HCT116 (cell line): ENCODE data around the gene HAPLN2. TPM values are rescaled to one million over a fixed set of nuclear protein-coding genes. Genes with fewer than 3 reads are reported as not detected.

ENCODE experiments used
- ATAC-seq: fragments of 200-7000 bp; cut with Tn5 transposase; 2 replicates; pipeline ENCODE4 v1.9.1; 2020; ENCODE audit warnings: mild to moderate bottlenecking, moderate library complexity
- BruUV-seq: library from RNA; stranded (reverse); fragments of 400-500 nt; replicated peaks from 2 replicates; lab custom pipeline; 2021; lab: Mats Ljungman, UMichigan
- CTCF ChIA-PET: fragments of 300-600 bp; sonication (Branson Sonifier 250); formaldehyde crosslinking; loops from one replicate; lab custom pipeline; 2021; ENCODE audit warnings: antibody characterized with exemption; lab: Charles Lee
- POLR2A ChIA-PET: fragments of 300-600, 350-600 bp; sonication (Branson Sonifier 250); formaldehyde crosslinking; loops from one replicate; lab custom pipeline; 2021; ENCODE audit warnings: antibody characterized with exemption; lab: Charles Lee
- RAD21 ChIA-PET, 2 experiments: fragments of 300-600 bp; sonication (Branson Sonifier 250); formaldehyde crosslinking; loops; one replicate each; lab custom pipeline; 2023; ENCODE audit warnings: low total read pairs in 2 of 2; ENCODE audit not compliant: uncharacterized antibody in 2 of 2, unreplicated experiment in 2 of 2, low non-redundant PET in 1 of 2; lab: Charles Lee
- DNase-seq: peaks from one replicate; pipeline ENCODE4 v3.0.0-alpha.2; 2010; ENCODE audit warnings: low read depth, low spot score
- H2AFZ ChIP-seq: fragments of 200-600 bp; shearing (Covaris generic), sonication (generic); 2 replicates; pipeline ENCODE4 v1.6.1; 2017; ENCODE audit warnings: low read depth, mixed run types, mixed read lengths, antibody characterized with exemption, low read length; ENCODE audit not compliant: poor library complexity, severe bottlenecking
- H3K27ac ChIP-seq: 2 replicates; pipeline ENCODE4 v1.5.1; 2012; ENCODE audit warnings: low read depth, low read length
- H3K27me3 ChIP-seq: fragments of 200-600 bp; sonication (generic); 2 replicates; pipeline ENCODE4 v1.6.1; 2016; ENCODE audit warnings: mixed run types, low read length, mixed read lengths; ENCODE audit not compliant: insufficient read depth
- H3K36me3 ChIP-seq, 2 experiments: fragments of 200-500 bp in 1 of 2; fragments of 200-600 bp in 1 of 2; sonication (Bioruptor generic) in 1 of 2; sonication (generic) in 1 of 2; 2 replicates each; pipeline versions ENCODE4 v1.5.1 to v1.6.1; 2014 to 2016; ENCODE audit warnings: low read length in 2 of 2, inconsistent platforms in 1 of 2, mixed read lengths in 1 of 2, mixed run types in 1 of 2; ENCODE audit not compliant: insufficient read depth in 2 of 2, control insufficient read depth in 1 of 2
- H3K4me1 ChIP-seq, 2 experiments: fragments of 200-600 bp in 1 of 2; sonication (generic) in 1 of 2; 2 replicates each; pipeline versions ENCODE4 v1.5.1 to v1.6.1; 2012 to 2017; ENCODE audit warnings: low read length in 2 of 2, inconsistent platforms in 1 of 2, mild to moderate bottlenecking in 1 of 2, mixed read lengths in 1 of 2, mixed run types in 1 of 2, moderate library complexity in 1 of 2; ENCODE audit not compliant: insufficient read depth in 2 of 2, control insufficient read depth in 1 of 2
- H3K4me2 ChIP-seq: fragments of 200-600 bp; sonication (generic); 2 replicates; pipeline ENCODE4 v1.6.1; 2017; ENCODE audit warnings: mixed run types, low read length, mixed read lengths
- H3K4me3 ChIP-seq, 2 experiments: fragments of 200-600 bp in 1 of 2; sonication (generic) in 1 of 2; replicated peaks in 1 of 2; 2 replicates each; pipeline ENCODE4 v1.5.1; 2011 to 2016; ENCODE audit warnings: low read length in 2 of 2, control low read depth in 1 of 2, low read depth in 1 of 2, mild to moderate bottlenecking in 1 of 2, mixed read lengths in 1 of 2, mixed run types in 1 of 2
- H3K79me2 ChIP-seq: fragments of 200-600 bp; sonication (generic); 2 replicates; pipeline ENCODE4 v1.6.1; 2017; ENCODE audit warnings: mild to moderate bottlenecking, mixed run types, low read length, moderate library complexity, mixed read lengths; ENCODE audit not compliant: insufficient read depth
- H3K9ac ChIP-seq: fragments of 200-600 bp; sonication (generic); 2 replicates; pipeline ENCODE4 v1.6.1; 2016; ENCODE audit warnings: low read length, mixed read lengths
- H3K9me2 ChIP-seq: fragments of 200-600 bp; sonication (generic), shearing (Covaris generic); 2 replicates; pipeline ENCODE4 v1.6.1; 2017; ENCODE audit warnings: mixed run types, mild to moderate bottlenecking, moderate library complexity; ENCODE audit not compliant: insufficient read depth
- H3K9me3 ChIP-seq, 2 experiments: fragments of 200-500 bp in 1 of 2; fragments of 200-600 bp in 1 of 2; sonication (Bioruptor generic) in 1 of 2; sonication (generic) in 1 of 2; 2 replicates each; pipeline ENCODE4 v1.6.1; 2014 to 2017; ENCODE audit warnings: low read length in 2 of 2, mixed read lengths in 2 of 2, inconsistent platforms in 1 of 2, low read depth in 1 of 2, mild to moderate bottlenecking in 1 of 2, mixed run types in 1 of 2, moderate library complexity in 1 of 2; ENCODE audit not compliant: control insufficient read depth in 1 of 2, insufficient read depth in 1 of 2
- H4K20me1 ChIP-seq: fragments of 200-600 bp; sonication (generic), shearing (Covaris generic); 2 replicates; pipeline ENCODE4 v1.6.1; 2017; ENCODE audit warnings: mixed run types, mild to moderate bottlenecking, moderate library complexity; ENCODE audit not compliant: insufficient read depth
- CBX3 ChIP-seq: IDR thresholded peaks from 2 replicates; pipeline ENCODE4 v1.6.1; 2012; ENCODE audit warnings: low read depth
- CEBPB ChIP-seq: IDR thresholded peaks from 2 replicates; pipeline ENCODE4 v1.6.1; 2012; ENCODE audit warnings: low read depth
- EZH2phosphoT487 ChIP-seq: fragments of 200-600 bp; IDR thresholded peaks from 2 replicates; pipeline ENCODE4 v1.6.1; 2018; ENCODE audit warnings: antibody characterized with exemption, borderline replicate concordance
- JUND ChIP-seq: IDR thresholded peaks from 2 replicates; pipeline ENCODE4 v1.6.1; 2012
- POLR2A ChIP-seq: IDR thresholded peaks from 2 replicates; pipeline ENCODE4 v1.7.0; 2011; ENCODE audit warnings: borderline replicate concordance; ENCODE audit not compliant: insufficient read depth, insufficient read length; ENCODE audit errors: extremely low read depth
- POLR2AphosphoS5 ChIP-seq: IDR thresholded peaks from 2 replicates; pipeline ENCODE4 v1.6.1; 2011; ENCODE audit warnings: mild to moderate bottlenecking, low read depth, low read length, moderate library complexity
- RAD21 ChIP-seq: IDR thresholded peaks from 2 replicates; pipeline ENCODE4 v1.6.1; 2012; ENCODE audit warnings: low read depth, mild to moderate bottlenecking
- SIN3A ChIP-seq: IDR thresholded peaks from 2 replicates; pipeline ENCODE4 v1.6.1; 2012; ENCODE audit warnings: low read depth
- SP1 ChIP-seq: IDR thresholded peaks from 2 replicates; pipeline ENCODE4 v1.6.1; 2012; ENCODE audit warnings: low read depth
- TCF7L2 ChIP-seq: IDR thresholded peaks from 2 replicates; pipeline ENCODE4 v1.7.0; 2011; ENCODE audit warnings: borderline replicate concordance, inconsistent platforms; ENCODE audit not compliant: insufficient read depth, insufficient read length; ENCODE audit errors: extremely low read depth
- YY1 ChIP-seq: IDR thresholded peaks from 2 replicates; pipeline ENCODE4 v1.6.1; 2011; ENCODE audit warnings: low read length, low read depth, moderate library complexity, mild to moderate bottlenecking; ENCODE audit not compliant: insufficient replicate concordance; ENCODE audit errors: extremely low read depth
- ZFX ChIP-seq: fragments of 450-650 bp; IDR thresholded peaks from 2 replicates; pipeline ENCODE4 v1.6.1; 2017
- intact Hi-C: fragments of 100-400 bp; cut with micrococcal nuclease; formaldehyde crosslinking; loops from 2 replicates; pipeline ENCODE4 v1.10.0; 2022
- total RNA-seq: library from RNA; stranded (reverse); gene quantifications from one replicate; pipeline ENCODE4 v1.2.1, GENCODE V29; 2021; ENCODE audit not compliant: unreplicated experiment
- TF ChIP-seq, protein P1 (sequence below): IDR thresholded peaks from 2 replicates; pipeline ENCODE4 v1.6.1; 2012

Gene HAPLN2
- total RNA-seq, 1 experiment from 2014 or later: 0.54 TPM

DNA sequence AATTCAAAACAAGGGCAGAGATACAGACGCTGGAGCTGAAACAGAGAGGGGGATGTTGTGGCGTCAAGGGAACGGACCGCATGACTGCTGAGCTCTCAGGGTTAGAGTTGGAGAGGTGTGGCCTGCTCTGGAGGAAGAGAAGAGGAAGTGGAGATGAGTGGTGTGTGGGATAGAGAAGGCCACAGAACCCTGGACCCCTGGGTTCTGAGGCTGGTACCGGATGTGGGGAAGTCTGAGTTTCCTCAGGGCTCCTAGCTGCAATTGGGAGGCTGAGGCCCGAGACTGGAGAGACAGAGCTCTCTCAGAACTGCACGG is 24.5 kb downstream of the HAPLN2 start:
- Histone ChIP-seq H3K27me3 (no peaks in the 10 kb centered on the region), H3K9ac (no peak overlapping the region), H3K36me3 (peaks cover 37 to 58% of the 10 kb centered on the region in 2 experiments), H3K9me2 (no peaks in the 10 kb centered on the region), H3K27ac (no peak overlapping the region), H4K20me1 (no peaks in the 10 kb centered on the region), H3K4me3 (no peak overlapping the region), H3K4me1 (peaks cover 8 to 27% of the 10 kb centered on the region in 2 experiments; a peak in 3 of 4 replicates), H3K4me2 (no peak overlapping the region), H2AFZ (no peak overlapping the region), H3K9me3 (no peaks in the 10 kb centered on the region), H3K79me2 (peaks cover 9% of the 10 kb centered on the region; the same call in 1 of the 2 replicates)
- intact Hi-C loops: no loop called here
- ATAC-seq (no peak), DNase-seq (no peak)
- ChIA-PET RAD21 (no interaction called here), CTCF (no interaction called here), POLR2A (no interaction called here)
- TF ChIP-seq SP1 (no peak), POLR2A (no peak), JUND (no peak), CEBPB (no peak), POLR2AphosphoS5 (no peak), SIN3A (no peak), ZFX (no peak), EZH2phosphoT487 (no peak), TCF7L2 (no peak), RAD21 (no peak)
- no TSS peak for BruUV-seq

DNA sequence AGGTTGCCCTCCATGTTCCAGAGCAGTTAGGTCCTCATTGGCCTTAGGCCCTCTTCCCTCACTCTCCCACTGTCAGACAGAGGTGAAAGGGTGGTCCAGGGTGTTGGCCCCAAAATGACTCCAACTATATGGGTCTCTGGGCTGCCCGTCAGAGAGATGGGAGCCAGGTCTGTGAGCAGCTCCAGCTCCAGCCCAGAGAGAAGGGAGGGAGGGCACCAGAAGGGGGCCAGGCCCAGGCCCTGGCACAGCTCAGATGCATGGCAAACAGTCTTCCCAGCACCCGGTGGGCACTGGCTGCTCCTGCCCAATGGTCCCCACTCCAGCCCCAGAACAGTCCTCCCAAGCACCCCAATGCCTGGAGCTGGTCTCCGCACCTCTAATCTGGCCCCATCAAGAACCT is 24.9 kb downstream of the HAPLN2 start:
- Histone ChIP-seq H3K9ac (no peak overlapping the region), H4K20me1 (no peaks in the 10 kb centered on the region), H3K27ac (no peak overlapping the region), H3K4me3 (no peak overlapping the region), H2AFZ (no peak overlapping the region), H3K79me2 (peaks cover 13% of the 10 kb centered on the region; the same call in 1 of the 2 replicates), H3K27me3 (no peaks in the 10 kb centered on the region), H3K4me2 (no peak overlapping the region), H3K9me3 (no peaks in the 10 kb centered on the region), H3K36me3 (peaks cover 40 to 62% of the 10 kb centered on the region in 2 experiments), H3K4me1 (peaks cover 8 to 22% of the 10 kb centered on the region in 2 experiments; a peak in 3 of 4 replicates), H3K9me2 (no peaks in the 10 kb centered on the region)
- RAD21 ChIA-PET: no interaction called here
- BruUV-seq: no TSS peak
- POLR2A ChIA-PET: interaction anchor here (0.6 kb wide), 1 partner anchor 14 kb away, joined by 3 read pairs; no protein-coding TSS in a partner anchor
- intact Hi-C loops: no loop called here
- CTCF ChIA-PET: no interaction called here
- DNase-seq: no peak
- no peak for ATAC-seq
- TF ChIP-seq, protein P1, sequence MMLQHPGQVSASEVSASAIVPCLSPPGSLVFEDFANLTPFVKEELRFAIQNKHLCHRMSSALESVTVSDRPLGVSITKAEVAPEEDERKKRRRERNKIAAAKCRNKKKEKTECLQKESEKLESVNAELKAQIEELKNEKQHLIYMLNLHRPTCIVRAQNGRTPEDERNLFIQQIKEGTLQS: no peak
- TF ChIP-seq YY1 (no peak), JUND (no peak), CBX3 (no peak), SIN3A (no peak)
